Measurements from ENCODE around the gene ATG10.

GRCh38 chr5:82160948-82161347 lies 189.1 kb downstream of the ATG10 start:
- TF ChIP-seq, protein P1, sequence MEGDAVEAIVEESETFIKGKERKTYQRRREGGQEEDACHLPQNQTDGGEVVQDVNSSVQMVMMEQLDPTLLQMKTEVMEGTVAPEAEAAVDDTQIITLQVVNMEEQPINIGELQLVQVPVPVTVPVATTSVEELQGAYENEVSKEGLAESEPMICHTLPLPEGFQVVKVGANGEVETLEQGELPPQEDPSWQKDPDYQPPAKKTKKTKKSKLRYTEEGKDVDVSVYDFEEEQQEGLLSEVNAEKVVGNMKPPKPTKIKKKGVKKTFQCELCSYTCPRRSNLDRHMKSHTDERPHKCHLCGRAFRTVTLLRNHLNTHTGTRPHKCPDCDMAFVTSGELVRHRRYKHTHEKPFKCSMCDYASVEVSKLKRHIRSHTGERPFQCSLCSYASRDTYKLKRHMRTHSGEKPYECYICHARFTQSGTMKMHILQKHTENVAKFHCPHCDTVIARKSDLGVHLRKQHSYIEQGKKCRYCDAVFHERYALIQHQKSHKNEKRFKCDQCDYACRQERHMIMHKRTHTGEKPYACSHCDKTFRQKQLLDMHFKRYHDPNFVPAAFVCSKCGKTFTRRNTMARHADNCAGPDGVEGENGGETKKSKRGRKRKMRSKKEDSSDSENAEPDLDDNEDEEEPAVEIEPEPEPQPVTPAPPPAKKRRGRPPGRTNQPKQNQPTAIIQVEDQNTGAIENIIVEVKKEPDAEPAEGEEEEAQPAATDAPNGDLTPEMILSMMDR (IDR thresholded peaks at IDR 0.05), result no peak
- no peak for TF ChIP-seq POLR2A (IDR thresholded peaks at IDR 0.05)

Data from suprapubic skin (tissue), 3 donors.